Ectodermal cell (in vitro differentiated cells): Measurements from ENCODE around the gene TASP1.
"Not testable (repeated sequence)": the region's sequence is repeated elsewhere in the genome, so short reads cannot be mapped to it uniquely, and the experiment has no call there.

Experiments used
- H3K27ac ChIP-seq: 2 replicates; pipeline ENCODE4 v1.7.0; 2013; ENCODE audit warnings: mild to moderate bottlenecking, low read depth, low read length; ENCODE audit not compliant: insufficient read depth, poor library complexity, severe bottlenecking
- H3K27me3 ChIP-seq: 2 replicates; pipeline ENCODE4 v1.7.0; 2013; ENCODE audit warnings: mild to moderate bottlenecking, low read length; ENCODE audit not compliant: insufficient read depth, control insufficient read depth, poor library complexity, severe bottlenecking
- H3K36me3 ChIP-seq: one replicate; pipeline ENCODE4 v1.7.0; 2013; ENCODE audit warnings: low read length; ENCODE audit not compliant: control insufficient read depth, insufficient read depth
- H3K4me1 ChIP-seq: one replicate; pipeline ENCODE4 v1.7.0; 2013; ENCODE audit warnings: low read length; ENCODE audit not compliant: control insufficient read depth, insufficient read depth
- H3K4me3 ChIP-seq: 2 replicates; pipeline ENCODE4 v1.7.0; 2013; ENCODE audit warnings: low read depth, low read length, control low read depth; ENCODE audit not compliant: insufficient read depth
- H3K9me3 ChIP-seq: 2 replicates; pipeline ENCODE4 v1.7.0; 2013; ENCODE audit warnings: mild to moderate bottlenecking, low read length, moderate library complexity; ENCODE audit not compliant: control insufficient read depth
- WGBS, 2 experiments: methylation state at CpG; one replicate each; pipeline ENCODE4 v1.1.7; 2013; ENCODE audit warnings: missing lambda C conversion rate in 2 of 2; 5-methylcytosine and 5-hydroxymethylcytosine counted together

TASP1 gene

DNA sequence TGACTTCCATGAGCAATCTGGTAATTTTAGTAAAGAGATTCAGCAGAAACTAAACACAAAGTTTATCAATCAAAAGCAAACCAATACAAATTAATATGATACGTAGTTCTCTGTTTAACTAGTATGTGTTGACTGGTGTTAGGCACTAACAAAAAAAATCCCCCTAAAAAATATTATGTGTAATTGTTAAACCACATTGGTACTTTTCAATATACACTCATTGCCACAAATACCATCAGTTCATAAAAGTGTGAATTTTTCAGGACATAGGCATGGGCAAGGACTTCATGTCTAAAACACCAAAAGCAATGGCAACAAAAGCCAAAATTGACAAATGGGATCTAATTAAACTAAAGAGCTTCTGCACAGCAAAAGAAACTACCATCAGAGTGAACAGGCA, 155.3 kb downstream of the TASP1 start:
- H3K27me3 ChIP-seq, H3K27ac ChIP-seq, H3K4me1 ChIP-seq, H3K36me3 ChIP-seq, H3K4me3 ChIP-seq, H3K9me3 ChIP-seq: not testable (repeated sequence)
- no CpG with 5 or more reads among the region's 1 CpG for WGBS, 2 experiments

- WGBS, 2 experiments, result 89 to 95% methylated on average over 2 of the region's 2 CpGs
Observed at GRCh38 chr20:13478366-13478765, 160.4 kb downstream of the TASP1 start.

DNA sequence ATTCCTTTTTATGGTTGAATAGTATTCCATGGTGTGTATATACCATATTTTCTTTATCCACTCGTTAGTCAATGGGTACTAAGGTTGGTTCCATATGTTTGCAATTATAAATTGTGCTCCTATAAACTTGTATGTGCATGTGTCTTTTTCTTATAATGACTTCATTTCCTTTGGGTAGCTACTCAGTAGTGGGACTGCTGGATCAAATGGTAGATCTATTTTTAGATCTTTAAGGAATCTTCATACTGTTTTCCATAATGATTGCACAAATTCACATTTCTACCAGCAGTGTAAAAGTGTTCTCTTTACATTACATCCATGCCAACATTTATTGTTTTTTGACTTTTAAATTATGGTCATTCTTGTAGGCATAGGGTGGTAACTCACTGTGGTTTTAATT, 164.3 kb downstream of the TASP1 start:
- no peaks in the 10 kb centered on the region for H3K36me3 ChIP-seq

More at GRCh38 chr20:13478366-13478765, 160.4 kb downstream of the TASP1 start:
- no peaks in the 10 kb centered on the region for H3K27me3 ChIP-seq
- no peaks in the 10 kb centered on the region for H3K9me3 ChIP-seq
- no peak overlapping the region for H3K4me3 ChIP-seq
- no peaks in the 10 kb centered on the region for H3K36me3 ChIP-seq
- H3K27ac ChIP-seq, result no peak overlapping the region
- H3K4me1 ChIP-seq, result no peaks in the 10 kb centered on the region

GRCh38 chr20:13469262-13469661, 169.5 kb downstream of the TASP1 start:
- no peak overlapping the region for H3K27ac ChIP-seq
- H3K36me3 ChIP-seq, result no peaks in the 10 kb centered on the region
- no peak overlapping the region for H3K4me3 ChIP-seq
- no peaks in the 10 kb centered on the region for H3K27me3 ChIP-seq
- H3K4me1 ChIP-seq, result no peaks in the 10 kb centered on the region
- no peaks in the 10 kb centered on the region for H3K9me3 ChIP-seq

More for the DNA sequence above, 164.3 kb downstream of the TASP1 start:
- H3K4me3 ChIP-seq, result no peak overlapping the region
- no peaks in the 10 kb centered on the region for H3K27me3 ChIP-seq
- H3K4me1 ChIP-seq, result no peaks in the 10 kb centered on the region
- no peaks in the 10 kb centered on the region for H3K9me3 ChIP-seq
- H3K27ac ChIP-seq, result no peak overlapping the region
- 100% methylated on average over 1 of the region's 1 CpG; no CpG with 5 or more reads in 1 of the 2 experiments for WGBS, 2 experiments

DNA sequence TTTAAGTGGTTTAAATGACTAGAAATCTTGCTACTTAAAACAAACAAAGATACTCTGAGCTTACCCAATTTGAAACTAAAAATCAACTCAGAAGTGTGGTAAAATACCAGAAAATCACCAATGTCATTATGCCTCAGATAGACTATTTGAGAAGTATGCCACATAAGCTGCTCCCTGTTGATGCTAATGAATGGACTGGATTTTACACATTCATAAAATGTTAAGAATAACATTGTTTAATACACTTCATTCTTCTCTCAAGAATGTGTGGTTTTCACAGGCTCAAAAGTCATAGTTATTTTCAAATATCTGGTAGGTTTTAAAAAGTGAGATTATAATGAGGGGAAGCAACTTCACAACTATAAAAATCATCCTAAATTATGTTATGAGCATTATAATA, 170.6 kb downstream of the TASP1 start:
- H3K36me3 ChIP-seq, result no peaks in the 10 kb centered on the region
- no peak overlapping the region for H3K4me3 ChIP-seq
- no peak overlapping the region for H3K27ac ChIP-seq
- no peaks in the 10 kb centered on the region for H3K27me3 ChIP-seq
- no peaks in the 10 kb centered on the region for H3K4me1 ChIP-seq
- H3K9me3 ChIP-seq, result no peaks in the 10 kb centered on the region

DNA sequence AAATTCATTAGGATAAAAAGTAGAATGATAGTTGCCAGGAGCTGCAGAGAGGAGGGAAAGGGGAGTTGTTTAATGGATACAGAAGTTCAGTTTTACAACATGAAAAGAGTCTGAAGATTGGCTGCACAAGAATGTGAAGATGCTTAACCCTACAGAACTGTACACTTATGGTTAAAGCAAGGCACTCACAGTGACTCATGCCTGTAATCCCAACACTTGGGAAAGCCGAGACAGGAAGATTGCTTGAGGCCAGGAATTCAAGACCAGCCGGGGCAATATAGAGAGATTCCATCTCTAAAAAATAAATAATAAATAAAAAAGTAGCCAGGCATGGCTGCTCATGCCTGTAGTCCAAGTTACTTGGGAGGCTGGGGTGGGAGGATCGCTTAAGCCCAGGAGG, 174.0 kb downstream of the TASP1 start:
- Histone ChIP-seq H3K27ac (no peak overlapping the region), H3K9me3 (no peaks in the 10 kb centered on the region), H3K4me1 (no peaks in the 10 kb centered on the region), H3K4me3 (no peak overlapping the region), H3K27me3 (no peaks in the 10 kb centered on the region), H3K36me3 (no peaks in the 10 kb centered on the region)
- 90 to 100% methylated on average over 2 to 3 of the region's 3 CpGs for WGBS, 2 experiments

- Histone ChIP-seq H3K4me1 (no peaks in the 10 kb centered on the region), H3K27me3 (no peaks in the 10 kb centered on the region), H3K4me3 (no peak overlapping the region), H3K27ac (no peak overlapping the region), H3K36me3 (no peaks in the 10 kb centered on the region), H3K9me3 (no peaks in the 10 kb centered on the region)
- 98 to 100% methylated on average over 2 of the region's 2 CpGs for WGBS, 2 experiments
Observed at GRCh38 chr20:13461849-13462458, 176.8 kb downstream of the TASP1 start.

DNA sequence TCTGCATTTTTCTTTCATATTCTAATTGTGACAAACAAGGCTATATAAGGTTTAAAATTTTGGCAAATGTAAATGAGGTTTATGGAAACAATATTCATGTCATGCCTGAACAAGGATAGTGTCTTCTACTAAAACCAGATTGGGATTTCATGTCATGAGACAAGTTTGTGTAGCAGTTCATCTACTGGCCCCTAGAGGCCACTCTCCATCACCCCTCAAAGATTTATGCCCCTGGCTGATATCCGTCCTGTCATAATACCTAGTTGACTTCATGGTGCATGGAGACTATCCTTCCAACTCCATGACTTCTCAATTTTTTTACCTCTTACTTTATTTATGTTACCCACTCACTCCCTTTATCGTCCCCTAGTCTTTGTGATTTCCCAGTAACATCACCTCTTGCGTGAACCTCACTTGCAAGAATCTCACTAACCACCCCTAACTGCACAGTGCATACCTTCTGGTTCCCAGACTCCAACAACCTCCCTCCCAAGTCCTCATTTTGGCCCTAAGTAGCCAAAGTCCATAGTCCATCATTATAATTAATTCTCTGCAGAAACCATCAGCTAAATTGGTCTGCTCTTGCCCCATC, 179.8 kb downstream of the TASP1 start:
- no peak overlapping the region for H3K4me3 ChIP-seq
- 79 to 86% methylated on average over 3 of the region's 3 CpGs for WGBS, 2 experiments
- no peaks in the 10 kb centered on the region for H3K27me3 ChIP-seq
- H3K36me3 ChIP-seq, result no peaks in the 10 kb centered on the region
- no peak overlapping the region for H3K27ac ChIP-seq
- no peaks in the 10 kb centered on the region for H3K4me1 ChIP-seq
- H3K9me3 ChIP-seq, result no peaks in the 10 kb centered on the region

- no peaks in the 10 kb centered on the region for H3K9me3 ChIP-seq
- no peaks in the 10 kb centered on the region for H3K4me1 ChIP-seq
- no peak overlapping the region for H3K4me3 ChIP-seq
- WGBS, 2 experiments, result 100% methylated on average over 1 of the region's 1 CpG; no CpG with 5 or more reads in 1 of the 2 experiments
- no peak overlapping the region for H3K27ac ChIP-seq
- no peaks in the 10 kb centered on the region for H3K36me3 ChIP-seq
- no peaks in the 10 kb centered on the region for H3K27me3 ChIP-seq
Observed at GRCh38 chr20:13457487-13457886, 181.2 kb downstream of the TASP1 start.

DNA sequence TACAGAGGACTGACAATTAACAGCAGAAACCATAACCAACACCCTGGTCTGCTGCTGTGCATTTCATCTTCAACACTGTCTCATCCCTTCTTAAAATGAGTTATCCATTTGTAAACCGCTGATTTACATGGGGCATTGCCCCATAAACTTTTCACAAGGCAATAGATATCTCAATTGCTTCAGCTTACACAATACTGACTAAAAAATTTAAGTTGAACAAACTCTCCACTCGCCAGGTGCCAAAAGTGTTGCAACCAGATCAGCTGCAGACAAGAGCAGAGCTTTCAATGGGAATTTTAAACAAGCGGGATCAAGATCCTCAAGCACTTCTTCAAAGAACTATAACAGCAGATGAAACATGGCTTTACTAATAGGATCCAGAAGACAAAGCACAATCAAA, 183.0 kb downstream of the TASP1 start:
- H3K27me3 ChIP-seq, result no peaks in the 10 kb centered on the region
- no peaks in the 10 kb centered on the region for H3K9me3 ChIP-seq
- 59 to 61% methylated on average over 3 of the region's 3 CpGs for WGBS, 2 experiments
- no peaks in the 10 kb centered on the region for H3K4me1 ChIP-seq
- no peak overlapping the region for H3K4me3 ChIP-seq
- no peaks in the 10 kb centered on the region for H3K36me3 ChIP-seq
- H3K27ac ChIP-seq, result no peak overlapping the region
